Measurements from ENCODE around the gene CD300A.

The CD300A gene

GRCh38 chr17:74466828-74467184 is 372 bp downstream of the CD300A start:
- TF ChIP-seq, protein P1, sequence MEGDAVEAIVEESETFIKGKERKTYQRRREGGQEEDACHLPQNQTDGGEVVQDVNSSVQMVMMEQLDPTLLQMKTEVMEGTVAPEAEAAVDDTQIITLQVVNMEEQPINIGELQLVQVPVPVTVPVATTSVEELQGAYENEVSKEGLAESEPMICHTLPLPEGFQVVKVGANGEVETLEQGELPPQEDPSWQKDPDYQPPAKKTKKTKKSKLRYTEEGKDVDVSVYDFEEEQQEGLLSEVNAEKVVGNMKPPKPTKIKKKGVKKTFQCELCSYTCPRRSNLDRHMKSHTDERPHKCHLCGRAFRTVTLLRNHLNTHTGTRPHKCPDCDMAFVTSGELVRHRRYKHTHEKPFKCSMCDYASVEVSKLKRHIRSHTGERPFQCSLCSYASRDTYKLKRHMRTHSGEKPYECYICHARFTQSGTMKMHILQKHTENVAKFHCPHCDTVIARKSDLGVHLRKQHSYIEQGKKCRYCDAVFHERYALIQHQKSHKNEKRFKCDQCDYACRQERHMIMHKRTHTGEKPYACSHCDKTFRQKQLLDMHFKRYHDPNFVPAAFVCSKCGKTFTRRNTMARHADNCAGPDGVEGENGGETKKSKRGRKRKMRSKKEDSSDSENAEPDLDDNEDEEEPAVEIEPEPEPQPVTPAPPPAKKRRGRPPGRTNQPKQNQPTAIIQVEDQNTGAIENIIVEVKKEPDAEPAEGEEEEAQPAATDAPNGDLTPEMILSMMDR (IDR thresholded peaks at IDR 0.05; ENCODE audit: low read depth, low read length, missing control alignments), result no peak
- H3K4me3 ChIP-seq (ENCODE audit: low read depth, low read length), result no peak overlapping the region
- in situ Hi-C loops (cut with HindIII; ENCODE audit: low sequenced_read_pairs), result no loop called here
- DNase-seq (ENCODE audit: low read depth), result no peak

GRCh38 chr17:74467221-74467951 is 952 bp downstream of the CD300A start:
- H3K4me3 ChIP-seq (ENCODE audit: low read depth, low read length), result no peak overlapping the region
- TF ChIP-seq, protein P1 (IDR thresholded peaks at IDR 0.05; ENCODE audit: low read depth, low read length, missing control alignments), result no peak
- in situ Hi-C loops (cut with HindIII; ENCODE audit: low sequenced_read_pairs), result no loop called here
- DNase-seq (ENCODE audit: low read depth), result no peak

GRCh38 chr17:74471341-74471740 is 4.9 kb downstream of the CD300A start:
- no peak overlapping the region for H3K4me3 ChIP-seq (ENCODE audit: low read depth, low read length)
- in situ Hi-C loops (cut with HindIII; ENCODE audit: low sequenced_read_pairs), result no loop called here
- TF ChIP-seq, protein P1 (IDR thresholded peaks at IDR 0.05; ENCODE audit: low read depth, low read length, missing control alignments), result no peak
- no peak for DNase-seq (ENCODE audit: low read depth)

DNA sequence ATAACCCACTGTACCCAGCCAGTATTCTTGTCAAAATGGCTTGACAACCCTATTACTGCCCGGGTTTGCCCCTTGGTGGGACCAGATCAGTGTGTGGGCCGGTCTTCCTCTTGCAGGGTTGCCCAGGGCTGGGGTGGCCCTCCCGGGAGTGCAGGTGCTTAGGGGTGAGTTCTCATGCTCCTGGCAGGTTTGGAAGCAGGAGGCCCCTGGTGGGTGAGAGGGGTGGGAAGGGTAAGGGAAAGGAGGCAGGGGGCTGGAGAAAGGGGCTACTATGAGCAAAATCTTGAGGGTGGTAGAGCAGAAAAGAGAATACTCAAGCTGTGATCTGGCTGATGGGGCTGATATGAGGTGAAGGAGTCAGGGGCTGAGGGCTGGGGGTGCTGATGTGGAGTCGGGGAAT is 6.5 kb downstream of the CD300A start:
- TF ChIP-seq, protein P1 (IDR thresholded peaks at IDR 0.05; ENCODE audit: low read depth, low read length, missing control alignments), result no peak
- in situ Hi-C loops (cut with HindIII; ENCODE audit: low sequenced_read_pairs), result no loop called here
- no peak overlapping the region for H3K4me3 ChIP-seq (ENCODE audit: low read depth, low read length)
- no peak for DNase-seq (ENCODE audit: low read depth)

DNA sequence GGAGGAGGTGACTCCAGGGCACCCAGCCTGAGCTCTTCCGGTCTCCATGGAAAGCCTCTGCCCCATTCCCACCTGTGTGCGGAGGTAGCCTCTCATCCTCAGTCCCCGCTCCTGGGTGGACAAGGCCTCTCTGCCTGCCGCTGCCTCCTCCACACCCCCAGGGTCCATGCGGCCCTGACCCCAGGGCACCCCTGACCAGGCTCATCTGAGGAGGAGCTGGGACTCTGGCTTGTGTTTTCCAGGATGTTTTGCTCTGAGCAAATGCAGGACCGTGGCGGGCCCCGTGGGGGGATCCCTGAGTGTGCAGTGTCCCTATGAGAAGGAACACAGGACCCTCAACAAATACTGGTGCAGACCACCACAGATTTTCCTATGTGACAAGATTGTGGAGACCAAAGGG is 6.9 kb downstream of the CD300A start:
- no peak for DNase-seq (ENCODE audit: low read depth)
- TF ChIP-seq, protein P1 (IDR thresholded peaks at IDR 0.05; ENCODE audit: low read depth, low read length, missing control alignments), result no peak

DNA sequence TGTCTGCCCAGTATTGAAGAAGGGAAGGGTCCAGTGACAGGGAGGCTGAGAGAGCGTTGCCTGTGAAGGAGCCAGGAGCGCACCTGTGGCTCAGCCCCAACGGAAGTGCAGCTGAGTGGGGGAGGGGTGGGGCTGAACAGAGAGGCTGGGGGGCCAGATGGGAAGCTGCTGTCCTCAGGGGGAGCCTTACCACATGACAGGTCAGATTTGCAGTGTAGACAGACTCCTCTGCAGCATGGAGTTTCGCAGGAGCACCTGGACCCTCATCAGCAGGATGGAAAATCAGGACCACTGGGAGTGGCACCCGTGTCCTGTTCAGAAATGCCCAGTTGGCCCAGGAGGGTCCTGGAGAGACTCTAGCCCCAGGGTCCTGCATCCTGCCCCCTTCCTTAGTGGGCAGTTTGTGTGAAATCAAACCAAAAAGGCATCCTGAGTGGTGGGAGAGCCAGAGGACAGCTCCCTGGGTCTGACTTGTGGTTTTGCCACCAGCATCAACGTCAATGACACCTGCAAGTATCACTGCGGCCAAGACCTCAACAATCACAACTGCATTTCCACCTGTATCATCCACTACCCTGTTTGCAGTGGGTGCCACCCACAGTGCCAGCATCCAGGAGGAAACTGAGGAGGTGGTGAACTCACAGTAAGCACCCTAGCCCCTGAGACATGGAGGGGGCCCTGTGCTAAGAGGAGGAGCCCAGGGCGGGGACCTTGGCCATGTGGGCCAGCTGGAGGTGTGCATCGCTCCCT is 7.8 kb downstream of the CD300A start:
- no peak overlapping the region for H3K4me3 ChIP-seq (ENCODE audit: low read depth, low read length)
- no peak for DNase-seq (ENCODE audit: low read depth)
- TF ChIP-seq, protein P1 (IDR thresholded peaks at IDR 0.05; ENCODE audit: low read depth, low read length, missing control alignments), result no peak
- in situ Hi-C loops (cut with HindIII; ENCODE audit: low sequenced_read_pairs), result no loop called here

More for the DNA sequence above, 6.9 kb downstream of the CD300A start:
- in situ Hi-C loops (cut with HindIII; ENCODE audit: low sequenced_read_pairs), result no loop called here
- no peak overlapping the region for H3K4me3 ChIP-seq (ENCODE audit: low read depth, low read length)
